Neural cell (in vitro differentiated cells): ENCODE measurements around the gene PLCB4. TPM values are rescaled to one million over a fixed set of nuclear protein-coding genes. Genes with fewer than 3 reads are reported as not detected.

Experiments
- H2AFZ ChIP-seq: fragments of 200-600, 300-800 bp; sonication (generic), shearing (Covaris generic); 2 replicates; pipeline ENCODE4 v1.6.0; 2014; ENCODE audit warnings: low read depth, mild to moderate bottlenecking, antibody characterized with exemption, low read length, moderate library complexity
- H3F3A ChIP-seq: fragments of 200-600 bp; shearing (Covaris generic); 2 replicates; pipeline ENCODE4 v1.6.1; 2016; ENCODE audit warnings: mild to moderate bottlenecking, moderate library complexity, mixed read lengths, antibody characterized with exemption, low read length; ENCODE audit not compliant: insufficient read depth, poor library complexity, severe bottlenecking
- H3K27ac ChIP-seq: fragments of 200-600, 300-800 bp; sonication (generic), shearing (Covaris generic); 2 replicates; pipeline ENCODE4 v1.5.1; 2014; ENCODE audit warnings: mild to moderate bottlenecking, low read length, moderate library complexity
- H3K27me3 ChIP-seq: fragments of 300-800, 200-600 bp; sonication (generic), shearing (Covaris generic); 2 replicates; pipeline ENCODE4 v1.6.0; 2014; ENCODE audit warnings: mild to moderate bottlenecking, low read depth, low read length, moderate library complexity; ENCODE audit not compliant: insufficient read depth
- H3K36me3 ChIP-seq: fragments of 300-800, 200-600 bp; sonication (generic), shearing (Covaris generic); 2 replicates; pipeline ENCODE4 v1.5.1; 2014; ENCODE audit warnings: mild to moderate bottlenecking, antibody characterized with exemption, low read length, moderate library complexity; ENCODE audit not compliant: insufficient read depth
- H3K4me2 ChIP-seq: fragments of 300-800, 200-600 bp; sonication (generic), shearing (Covaris generic); 2 replicates; pipeline ENCODE4 v1.6.0; 2014; ENCODE audit warnings: mild to moderate bottlenecking, low read length
- H3K4me3 ChIP-seq: fragments of 300-800, 200-600 bp; sonication (generic), shearing (Covaris generic); 2 replicates; pipeline ENCODE4 v1.5.1; 2014; ENCODE audit warnings: mild to moderate bottlenecking, low read length, moderate library complexity
- H3K79me2 ChIP-seq: fragments of 200-600 bp; shearing (Covaris generic); replicated peaks from 2 replicates; pipeline ENCODE4 v1.6.0; 2014; ENCODE audit warnings: mild to moderate bottlenecking, low read length, moderate library complexity; ENCODE audit not compliant: insufficient read depth
- H3K9ac ChIP-seq: fragments of 300-800, 200-600 bp; sonication (generic), shearing (Covaris generic); 2 replicates; pipeline ENCODE4 v1.6.1; 2016; ENCODE audit warnings: mild to moderate bottlenecking, low read length, mixed read lengths
- H3K9me2 ChIP-seq: fragments of 200-600 bp; shearing (Covaris generic); 2 replicates; pipeline ENCODE4 v1.6.1; 2016; ENCODE audit warnings: mild to moderate bottlenecking, low read length, mixed read lengths; ENCODE audit not compliant: insufficient read depth
- H3K9me3 ChIP-seq: fragments of 200-600, 300-800 bp; sonication (generic), shearing (Covaris generic); 2 replicates; pipeline ENCODE4 v1.6.1; 2016; ENCODE audit warnings: mild to moderate bottlenecking, mixed run types, low read length, moderate library complexity, mixed read lengths
- H4K20me1 ChIP-seq: fragments of 200-600 bp; shearing (Covaris generic); 2 replicates; pipeline ENCODE4 v1.6.1; 2016; ENCODE audit warnings: mild to moderate bottlenecking, mixed run types; ENCODE audit not compliant: insufficient read depth
- EP300 ChIP-seq: fragments of 450-650 bp; conservative IDR thresholded peaks from 2 replicates; pipeline ENCODE4 v1.6.1; 2014; ENCODE audit warnings: antibody characterized with exemption, mild to moderate bottlenecking, moderate library complexity; ENCODE audit not compliant: poor library complexity, severe bottlenecking
- EZH2 ChIP-seq: fragments of 200-600, 300-800 bp; shearing (Covaris generic), sonication (generic); IDR thresholded peaks from 2 replicates; pipeline ENCODE4 v1.6.1; 2014; ENCODE audit warnings: antibody characterized with exemption, low read length, borderline replicate concordance, mild to moderate bottlenecking; ENCODE audit not compliant: insufficient read depth, poor library complexity, severe bottlenecking
- MXI1 ChIP-seq: fragments of 450-650 bp; conservative IDR thresholded peaks from 2 replicates; pipeline ENCODE4 v1.6.1; 2014; ENCODE audit warnings: antibody characterized with exemption, mild to moderate bottlenecking; ENCODE audit not compliant: poor library complexity, severe bottlenecking
- POLR2AphosphoS5 ChIP-seq: IDR thresholded peaks from 2 replicates; pipeline ENCODE4 v1.6.1; 2012
- RAD21 ChIP-seq: fragments of 450-650 bp; conservative IDR thresholded peaks from 2 replicates; pipeline ENCODE4 v1.6.1; 2014; ENCODE audit warnings: antibody characterized with exemption, mild to moderate bottlenecking, moderate library complexity
- SMC3 ChIP-seq: fragments of 450-650 bp; conservative IDR thresholded peaks from 2 replicates; pipeline ENCODE4 v1.6.1; 2014; ENCODE audit warnings: antibody characterized with exemption, mild to moderate bottlenecking, moderate library complexity; ENCODE audit not compliant: poor library complexity
- TAF1 ChIP-seq: IDR thresholded peaks from 2 replicates; pipeline ENCODE4 v1.6.1; 2012; ENCODE audit warnings: low read depth
- polyA plus RNA-seq: library from polyadenylated mRNA; depleted of rRNA; stranded (reverse); fragments of >200 nt; gene quantifications from 2 replicates; pipeline ENCODE4 v1.2.3, GENCODE V29; 2014
- TF ChIP-seq, protein P1 (sequence below): IDR thresholded peaks from 2 replicates; pipeline ENCODE4 v1.6.1; 2012; ENCODE audit warnings: borderline replicate concordance
- TF ChIP-seq, protein P2 (sequence below): fragments of 450-650 bp; IDR thresholded peaks from 2 replicates; pipeline ENCODE4 v1.5.1; 2014; ENCODE audit warnings: antibody characterized with exemption, mild to moderate bottlenecking, moderate library complexity; ENCODE audit not compliant: poor library complexity, severe bottlenecking

The PLCB4 gene
- polyA plus RNA-seq, 1 donor from 2014 or later: 13.1 TPM

DNA sequence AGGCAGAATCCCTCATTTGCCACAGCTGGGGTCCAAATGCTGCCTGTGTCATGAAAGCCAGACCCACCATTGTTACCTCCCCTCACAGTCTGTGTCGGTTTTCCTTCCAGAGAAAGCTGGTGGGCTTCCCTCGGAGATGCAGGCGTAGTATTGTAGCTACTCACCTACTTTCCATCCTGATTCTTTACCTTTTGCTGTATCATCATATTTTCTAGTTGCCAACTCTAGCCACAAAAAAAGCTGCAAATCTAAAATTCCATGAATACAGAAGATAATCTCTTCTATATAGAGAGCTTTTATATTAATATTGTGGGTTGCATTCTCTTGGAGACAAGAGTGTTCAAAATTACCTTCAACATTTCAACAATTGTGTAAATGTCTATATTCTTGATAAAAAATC, 347.5 kb downstream of the PLCB4 start:
- no peak overlapping the region for H2AFZ ChIP-seq
- no peak for TF ChIP-seq SMC3
- no peak for TF ChIP-seq TAF1
- no peak for TF ChIP-seq EZH2
- TF ChIP-seq, protein P1, sequence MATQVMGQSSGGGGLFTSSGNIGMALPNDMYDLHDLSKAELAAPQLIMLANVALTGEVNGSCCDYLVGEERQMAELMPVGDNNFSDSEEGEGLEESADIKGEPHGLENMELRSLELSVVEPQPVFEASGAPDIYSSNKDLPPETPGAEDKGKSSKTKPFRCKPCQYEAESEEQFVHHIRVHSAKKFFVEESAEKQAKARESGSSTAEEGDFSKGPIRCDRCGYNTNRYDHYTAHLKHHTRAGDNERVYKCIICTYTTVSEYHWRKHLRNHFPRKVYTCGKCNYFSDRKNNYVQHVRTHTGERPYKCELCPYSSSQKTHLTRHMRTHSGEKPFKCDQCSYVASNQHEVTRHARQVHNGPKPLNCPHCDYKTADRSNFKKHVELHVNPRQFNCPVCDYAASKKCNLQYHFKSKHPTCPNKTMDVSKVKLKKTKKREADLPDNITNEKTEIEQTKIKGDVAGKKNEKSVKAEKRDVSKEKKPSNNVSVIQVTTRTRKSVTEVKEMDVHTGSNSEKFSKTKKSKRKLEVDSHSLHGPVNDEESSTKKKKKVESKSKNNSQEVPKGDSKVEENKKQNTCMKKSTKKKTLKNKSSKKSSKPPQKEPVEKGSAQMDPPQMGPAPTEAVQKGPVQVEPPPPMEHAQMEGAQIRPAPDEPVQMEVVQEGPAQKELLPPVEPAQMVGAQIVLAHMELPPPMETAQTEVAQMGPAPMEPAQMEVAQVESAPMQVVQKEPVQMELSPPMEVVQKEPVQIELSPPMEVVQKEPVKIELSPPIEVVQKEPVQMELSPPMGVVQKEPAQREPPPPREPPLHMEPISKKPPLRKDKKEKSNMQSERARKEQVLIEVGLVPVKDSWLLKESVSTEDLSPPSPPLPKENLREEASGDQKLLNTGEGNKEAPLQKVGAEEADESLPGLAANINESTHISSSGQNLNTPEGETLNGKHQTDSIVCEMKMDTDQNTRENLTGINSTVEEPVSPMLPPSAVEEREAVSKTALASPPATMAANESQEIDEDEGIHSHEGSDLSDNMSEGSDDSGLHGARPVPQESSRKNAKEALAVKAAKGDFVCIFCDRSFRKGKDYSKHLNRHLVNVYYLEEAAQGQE: no peak
- TF ChIP-seq, protein P2, sequence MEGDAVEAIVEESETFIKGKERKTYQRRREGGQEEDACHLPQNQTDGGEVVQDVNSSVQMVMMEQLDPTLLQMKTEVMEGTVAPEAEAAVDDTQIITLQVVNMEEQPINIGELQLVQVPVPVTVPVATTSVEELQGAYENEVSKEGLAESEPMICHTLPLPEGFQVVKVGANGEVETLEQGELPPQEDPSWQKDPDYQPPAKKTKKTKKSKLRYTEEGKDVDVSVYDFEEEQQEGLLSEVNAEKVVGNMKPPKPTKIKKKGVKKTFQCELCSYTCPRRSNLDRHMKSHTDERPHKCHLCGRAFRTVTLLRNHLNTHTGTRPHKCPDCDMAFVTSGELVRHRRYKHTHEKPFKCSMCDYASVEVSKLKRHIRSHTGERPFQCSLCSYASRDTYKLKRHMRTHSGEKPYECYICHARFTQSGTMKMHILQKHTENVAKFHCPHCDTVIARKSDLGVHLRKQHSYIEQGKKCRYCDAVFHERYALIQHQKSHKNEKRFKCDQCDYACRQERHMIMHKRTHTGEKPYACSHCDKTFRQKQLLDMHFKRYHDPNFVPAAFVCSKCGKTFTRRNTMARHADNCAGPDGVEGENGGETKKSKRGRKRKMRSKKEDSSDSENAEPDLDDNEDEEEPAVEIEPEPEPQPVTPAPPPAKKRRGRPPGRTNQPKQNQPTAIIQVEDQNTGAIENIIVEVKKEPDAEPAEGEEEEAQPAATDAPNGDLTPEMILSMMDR: no peak
- no peak for TF ChIP-seq MXI1
- no peak for TF ChIP-seq EP300
- no peak for TF ChIP-seq POLR2AphosphoS5
- TF ChIP-seq RAD21: no peak

DNA sequence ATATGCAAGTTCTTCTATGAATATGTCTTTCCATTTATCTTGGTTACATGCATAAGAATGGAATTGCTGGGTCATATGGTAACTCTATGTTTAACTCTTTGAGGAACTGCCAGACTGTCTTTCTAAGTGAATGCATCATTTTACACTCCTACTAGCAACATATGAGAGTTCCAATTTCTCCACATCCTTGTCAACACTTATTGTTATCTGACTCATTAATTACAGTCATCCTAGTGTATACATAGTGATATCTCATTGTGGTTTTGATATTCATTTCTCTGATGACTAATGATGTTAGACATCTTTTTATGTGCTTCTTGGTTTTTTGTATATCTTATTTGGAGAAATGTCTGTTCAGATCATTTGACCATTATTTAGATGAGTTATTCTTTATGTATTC, 348.8 kb downstream of the PLCB4 start:
- no peak overlapping the region for H2AFZ ChIP-seq
- H3F3A ChIP-seq: no peaks in the 10 kb centered on the region
- no peak overlapping the region for H3K4me2 ChIP-seq
- TF ChIP-seq, protein P1: no peak
- TF ChIP-seq POLR2AphosphoS5: no peak
- TF ChIP-seq EP300: no peak
- no peak for TF ChIP-seq MXI1
- TF ChIP-seq TAF1: no peak
- TF ChIP-seq RAD21: no peak
- H3K27ac ChIP-seq: no peak overlapping the region
- no peaks in the 10 kb centered on the region for H3K9me3 ChIP-seq
- no peaks in the 10 kb centered on the region for H4K20me1 ChIP-seq
- no peaks in the 10 kb centered on the region for H3K9me2 ChIP-seq
- no peak overlapping the region for H3K4me3 ChIP-seq
- no peaks in the 10 kb centered on the region for H3K79me2 ChIP-seq
- H3K36me3 ChIP-seq: no peaks in the 10 kb centered on the region
- H3K27me3 ChIP-seq: no peaks in the 10 kb centered on the region
- no peak overlapping the region for H3K9ac ChIP-seq

More for the DNA sequence above, 347.5 kb downstream of the PLCB4 start:
- no peaks in the 10 kb centered on the region for H3F3A ChIP-seq
- H3K9me2 ChIP-seq: no peaks in the 10 kb centered on the region
- no peaks in the 10 kb centered on the region for H4K20me1 ChIP-seq
- no peak overlapping the region for H3K4me2 ChIP-seq
- no peaks in the 10 kb centered on the region for H3K9me3 ChIP-seq
- no peak overlapping the region for H3K9ac ChIP-seq
- H3K36me3 ChIP-seq: no peaks in the 10 kb centered on the region
- no peak overlapping the region for H3K4me3 ChIP-seq
- no peaks in the 10 kb centered on the region for H3K79me2 ChIP-seq
- no peaks in the 10 kb centered on the region for H3K27me3 ChIP-seq
- no peak overlapping the region for H3K27ac ChIP-seq
